Activated CD8-positive, alpha-beta T cell treated with anti-CD3 and anti-CD28 coated beads for 36 hours (primary cell): ENCODE data around the gene SLC35B2. TPM values are rescaled to one million over a fixed set of nuclear protein-coding genes. Genes with fewer than 3 reads are reported as not detected.
A peak's percentile ranks its signal among the peaks of the same experiment; 100 is the strongest.

Experiments used
- ATAC-seq: fragments of 200-7000 bp; cut with Tn5 transposase; one replicate; pipeline ENCODE4 v1.10.0; 2021; ENCODE audit warnings: mild to moderate bottlenecking, moderate library complexity
- CTCF ChIA-PET: fragments of 350-600 bp; sonication (Branson Sonifier 250); formaldehyde crosslinking; loops from one replicate; lab custom pipeline; 2021; ENCODE audit warnings: antibody characterized with exemption; lab: Charles Lee
- POLR2A ChIA-PET: fragments of 350-600 bp; sonication (Branson Sonifier 250); formaldehyde crosslinking; loops from one replicate; lab custom pipeline; 2021; ENCODE audit warnings: antibody characterized with exemption; lab: Charles Lee
- DNase-seq: peaks from one replicate; pipeline ENCODE4 v3.0.0-alpha.2; 2020
- H3K27ac Mint-ChIP-seq: one replicate; pipeline ENCODE4 v1.8.0; 2021; ENCODE audit warnings: mild to moderate bottlenecking, mixed read lengths
- H3K27me3 Mint-ChIP-seq: one replicate; pipeline ENCODE4 v1.8.0; 2021; ENCODE audit warnings: mixed read lengths
- H3K36me3 Mint-ChIP-seq: one replicate; pipeline ENCODE4 v1.8.0; 2021; ENCODE audit warnings: low read depth, mixed read lengths
- H3K4me1 Mint-ChIP-seq: one replicate; pipeline ENCODE4 v1.8.0; 2021; ENCODE audit warnings: low read depth, mixed read lengths
- H3K4me3 Mint-ChIP-seq: one replicate; pipeline ENCODE4 v1.8.0; 2021; ENCODE audit warnings: mild to moderate bottlenecking, moderate library complexity, mixed read lengths
- H3K9me3 Mint-ChIP-seq: one replicate; pipeline ENCODE4 v1.8.0; 2021; ENCODE audit warnings: mixed read lengths
- CTCF ChIP-seq: fragments of 200-600 bp; IDR thresholded peaks from one replicate; pipeline ENCODE4 v1.8.0; 2022; ENCODE audit warnings: antibody characterized with exemption, mild to moderate bottlenecking
- intact Hi-C: fragments of 100-400 bp; cut with micrococcal nuclease; formaldehyde crosslinking; loops from one replicate; pipeline ENCODE4 v1.10.0; 2022
- total RNA-seq, 2 experiments: library from RNA; stranded (reverse); gene quantifications; one replicate each; pipeline ENCODE4 v1.2.3, GENCODE V29; 2021

SLC35B2 gene
- total RNA-seq, 2 experiments from 2014 or later, result 15.4 to 16.7 TPM

DNA sequence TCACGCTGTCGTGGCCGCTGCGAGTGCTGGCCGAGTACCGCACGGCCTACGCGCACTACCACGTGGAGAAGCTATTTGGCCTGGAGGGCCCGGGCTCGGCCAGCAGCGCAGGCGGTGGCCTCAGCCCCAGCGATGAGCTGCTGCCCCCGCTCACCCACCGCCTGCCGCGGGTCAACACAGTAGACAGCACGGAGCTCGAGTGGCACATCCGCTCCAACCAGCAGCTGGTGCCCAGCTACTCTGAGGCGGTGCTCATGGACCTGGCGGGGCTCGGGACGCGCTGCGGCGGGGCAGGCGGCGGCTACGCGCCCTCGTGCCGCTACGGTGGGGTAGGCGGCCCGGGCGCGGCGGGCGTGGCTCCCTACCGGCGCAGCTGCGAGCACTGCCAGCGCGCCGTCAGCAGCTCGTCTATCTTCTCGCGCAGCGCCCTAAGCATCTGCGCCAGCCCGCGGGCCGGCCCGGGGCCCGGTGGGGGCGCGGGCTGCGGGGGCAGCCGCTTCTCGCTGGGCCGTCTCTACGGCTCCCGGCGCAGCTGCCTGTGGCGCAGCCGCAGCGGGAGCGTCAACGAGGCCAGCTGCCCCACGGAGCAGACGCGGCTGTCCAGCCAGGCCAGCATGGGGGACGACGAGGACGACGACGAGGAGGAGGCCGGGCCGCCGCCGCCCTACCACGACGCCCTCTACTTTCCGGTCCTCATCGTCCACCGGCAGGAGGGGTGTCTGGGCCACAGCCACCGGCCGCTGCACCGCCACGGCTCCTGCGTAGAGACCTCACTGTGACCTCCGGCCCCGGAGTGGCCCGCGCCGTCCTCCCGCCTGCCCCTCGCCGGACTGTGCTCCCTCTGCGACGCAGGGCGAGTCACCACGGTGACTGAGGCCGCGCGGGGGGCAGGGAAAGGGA is 18.7 kb upstream of the SLC35B2 start:
- Mint-ChIP-seq H3K9me3 (no peaks in the 10 kb centered on the region), H3K4me1 (peaks cover 3% of the 10 kb centered on the region), H3K36me3 (no peaks in the 10 kb centered on the region), H3K4me3 (no peak overlapping the region), H3K27ac (no peak overlapping the region), H3K27me3 (peaks cover 49% of the 10 kb centered on the region)
- ChIA-PET POLR2A (interaction anchor here (0.6 to 1.1 kb wide), 3 partner anchors 31 to 893 kb away, joined by 3 read pairs; no protein-coding TSS in a partner anchor), CTCF (interaction anchor here (0.6 to 1.0 kb wide), 5 partner anchors 19 to 179 kb away, joined by 3 to 4 read pairs (median 3); no protein-coding TSS in a partner anchor)
- intact Hi-C loops, result no loop called here
- DNase-seq (peak; percentile 39), ATAC-seq (peak; percentile 78)
- TF ChIP-seq CTCF, result no peak

- CTCF ChIA-PET, result interaction anchor here (1.0 kb wide), 1 partner anchor 20 kb away, joined by 3 read pairs; no protein-coding TSS in a partner anchor
- Mint-ChIP-seq H3K4me3 (no peak overlapping the region), H3K27me3 (peaks cover 50% of the 10 kb centered on the region), H3K4me1 (peaks cover 4% of the 10 kb centered on the region), H3K27ac (no peak overlapping the region), H3K9me3 (no peaks in the 10 kb centered on the region), H3K36me3 (no peaks in the 10 kb centered on the region)
- no peak for ATAC-seq
- POLR2A ChIA-PET, result interaction anchor here (0.6 to 1.1 kb wide), 4 partner anchors 30 to 892 kb away, joined by 3 read pairs; no protein-coding TSS in a partner anchor
- no peak for TF ChIP-seq CTCF
- no peak for DNase-seq
- intact Hi-C loops, result no loop called here
Measured at GRCh38 chr6:44275271-44275748, 18.0 kb upstream of the SLC35B2 start.

- H3K4me3 Mint-ChIP-seq, result no peak overlapping the region
- DNase-seq, result no peak
- intact Hi-C loops, result no loop called here
- TF ChIP-seq CTCF, result no peak
- no peaks in the 10 kb centered on the region for H3K36me3 Mint-ChIP-seq
- H3K4me1 Mint-ChIP-seq, result peaks cover 8% of the 10 kb centered on the region
- ChIA-PET POLR2A (interaction anchor here (0.7 to 1.4 kb wide), 3 partner anchors 12 to 27 kb away, joined by 3 to 5 read pairs (median 4); partner anchors contain the start of gene HSP90AB1), CTCF (no interaction called here)
- H3K27ac Mint-ChIP-seq, result no peak overlapping the region
- H3K9me3 Mint-ChIP-seq, result no peaks in the 10 kb centered on the region
- ATAC-seq, result no peak
- peaks cover 57% of the 10 kb centered on the region for H3K27me3 Mint-ChIP-seq
Measured at GRCh38 chr6:44273617-44274016, 16.3 kb upstream of the SLC35B2 start.

- POLR2A ChIA-PET, result interaction anchor here (1.4 kb wide), 1 partner anchor 26 kb away, joined by 5 read pairs; the partner anchor contains the start of gene HSP90AB1
- peaks cover 8% of the 10 kb centered on the region for H3K4me1 Mint-ChIP-seq
- TF ChIP-seq CTCF, result no peak
- H3K27ac Mint-ChIP-seq, result no peak overlapping the region
- H3K4me3 Mint-ChIP-seq, result no peak overlapping the region
- H3K27me3 Mint-ChIP-seq, result peaks cover 58% of the 10 kb centered on the region
- no peaks in the 10 kb centered on the region for H3K9me3 Mint-ChIP-seq
- DNase-seq (no peak), ATAC-seq (no peak)
- intact Hi-C loops, result no loop called here
- no peaks in the 10 kb centered on the region for H3K36me3 Mint-ChIP-seq
- CTCF ChIA-PET, result no interaction called here
Measured at GRCh38 chr6:44272999-44273566, 15.8 kb upstream of the SLC35B2 start.
